ENCODE results near the gene PEDS1. TPM values are rescaled to one million over a fixed set of nuclear protein-coding genes. Genes with fewer than 3 reads are reported as not detected.

The PEDS1 gene
- total and polyA plus RNA-seq, 2 of the 13 experiments (the other 11 are each of a cell fraction or from before 2014, with no cell fraction given), result 30.5 to 93.9 TPM

- peak; percentile 98 for TF ChIP-seq ZBTB10 (CRISPR knock-in tag; IDR thresholded peaks at IDR 0.05; ENCODE audit: borderline replicate concordance)
- TF ChIP-seq ZNF317 (CRISPR knock-in tag; IDR thresholded peaks at IDR 0.05), result no peak
- peak; percentile 99 for TF ChIP-seq ARNT2 (CRISPR knock-in tag; IDR thresholded peaks at IDR 0.05; ENCODE audit: low read depth)
- peak; percentile 15; the same call in 1 of the 2 replicates for TF ChIP-seq SIX4 (CRISPR knock-in tag; IDR thresholded peaks at IDR 0.05)
- 0 out of 2 replicates have a peak, but pooled peaks have one; percentile 9 for TF ChIP-seq MAFG (CRISPR knock-in tag; IDR thresholded peaks at IDR 0.05)
- TF ChIP-seq ZNF800 (CRISPR knock-in tag; IDR thresholded peaks at IDR 0.05), result peak; percentile 60; the same call in 1 of the 2 replicates
- TF ChIP-seq ZFP90 (CRISPR knock-in tag; IDR thresholded peaks at IDR 0.05; ENCODE audit: borderline replicate concordance), result peak; percentile 10; the same call in 1 of the 2 replicates
- TF ChIP-seq ZNF775 (CRISPR knock-in tag; IDR thresholded peaks at IDR 0.05; ENCODE audit: borderline replicate concordance), result no peak
- TF ChIP-seq ZC3H13 (CRISPR knock-in tag; IDR thresholded peaks at IDR 0.05), result no peak
- peak; percentile 79 for TF ChIP-seq PHF8 (CRISPR knock-in tag; IDR thresholded peaks at IDR 0.05)
- no peak for TF ChIP-seq SNRNP70 (IDR thresholded peaks at IDR 0.05; ENCODE audit: low read depth, low read length)
- no peak for TF ChIP-seq ZEB1 (IDR thresholded peaks at IDR 0.05; ENCODE audit: insufficient replicate concordance, low read depth)
- TF ChIP-seq ZNF512 (CRISPR knock-in tag; IDR thresholded peaks at IDR 0.05), result 0 out of 2 replicates have a peak, but pooled peaks have one; percentile 33
- TF ChIP-seq HNF1B (CRISPR knock-in tag; IDR thresholded peaks at IDR 0.05), result peak; percentile 35; the same call in 1 of the 2 replicates
- peak; percentile 89 for TF ChIP-seq ZNF589 (CRISPR knock-in tag; conservative IDR thresholded peaks at IDR 0.05)
- TF ChIP-seq ZNF343 (CRISPR knock-in tag; IDR thresholded peaks at IDR 0.05), result peak; percentile 13
- TF ChIP-seq PITX1 (CRISPR knock-in tag; IDR thresholded peaks at IDR 0.05), result peak; percentile 10; the same call in 1 of the 2 replicates
- peak; percentile 77 for TF ChIP-seq KDM3A (CRISPR knock-in tag; IDR thresholded peaks at IDR 0.05; ENCODE audit: low read depth)
- TF ChIP-seq ZFP82 (CRISPR knock-in tag; IDR thresholded peaks at IDR 0.05; ENCODE audit: borderline replicate concordance), result no peak; the same call in 1 of the 2 replicates
Observed at GRCh38 chr20:50190251-50191064, 36.9 kb upstream of the PEDS1 start, which contains the start of gene CEBPB (continued).

All from HepG2 (cell line).